Common myeloid progenitor, CD34-positive (primary cell): ENCODE measurements around the gene GOLGA2.

Experiments used
- CTCF ChIA-PET: fragments of 350-600 bp; sonication (Branson Sonifier 250); formaldehyde crosslinking; loops from one replicate; lab custom pipeline; 2021; ENCODE audit warnings: antibody characterized with exemption; lab: Charles Lee
- POLR2A ChIA-PET: fragments of 350-600 bp; sonication (Branson Sonifier 250); formaldehyde crosslinking; loops from one replicate; lab custom pipeline; 2021; ENCODE audit warnings: antibody characterized with exemption; lab: Charles Lee
- DNase-seq, 3 donors: peaks; one replicate each; pipeline versions ENCODE4 v3.0.0 to v3.0.0-alpha.2; 2013
- H3K27ac ChIP-seq, 2 experiments: 1 replicate in 1 of 2; 2 replicates in 1 of 2; pipeline ENCODE4 v1.7.0; 2013; ENCODE audit warnings: inconsistent platforms in 2 of 2, low read length in 2 of 2, mild to moderate bottlenecking in 2 of 2, low read depth in 1 of 2, moderate library complexity in 1 of 2; ENCODE audit not compliant: severe bottlenecking in 2 of 2, insufficient read depth in 1 of 2, poor library complexity in 1 of 2
- H3K27me3 ChIP-seq, 5 experiments: replicated peaks in 2 of 5; 1 replicate in 3 of 5; 2 replicates in 2 of 5; pipeline versions ENCODE4 v1.6.1 to v1.7.0; 2013; ENCODE audit warnings: low read length in 4 of 5, mild to moderate bottlenecking in 2 of 5, moderate library complexity in 2 of 5, inconsistent platforms in 1 of 5; ENCODE audit not compliant: insufficient read depth in 5 of 5, control insufficient read depth in 4 of 5
- H3K36me3 ChIP-seq, 4 experiments: 1 replicate in 2 of 4; 2 replicates in 2 of 4; pipeline versions ENCODE4 v1.6.1 to v1.7.0; 2013; ENCODE audit warnings: low read length in 3 of 4, control low read depth in 1 of 4, mild to moderate bottlenecking in 1 of 4; ENCODE audit not compliant: control insufficient read depth in 4 of 4, insufficient read depth in 4 of 4
- H3K4me1 ChIP-seq, 4 experiments: 1 replicate in 3 of 4; 2 replicates in 1 of 4; pipeline versions ENCODE4 v1.6.1 to v1.7.1; 2013; ENCODE audit warnings: low read length in 3 of 4, mild to moderate bottlenecking in 3 of 4, control low read depth in 1 of 4, inconsistent platforms in 1 of 4, moderate library complexity in 1 of 4; ENCODE audit not compliant: control insufficient read depth in 4 of 4, insufficient read depth in 4 of 4; ENCODE audit errors: control extremely low read depth in 1 of 4
- H3K4me3 ChIP-seq, 7 experiments: 1 replicate in 4 of 7; 2 replicates in 3 of 7; pipeline versions ENCODE4 v1.5.1 to v1.7.0; 2013; ENCODE audit warnings: mild to moderate bottlenecking in 7 of 7, low read length in 6 of 7, moderate library complexity in 6 of 7, inconsistent platforms in 2 of 7, low read depth in 2 of 7, control low read depth in 1 of 7; ENCODE audit not compliant: insufficient read depth in 4 of 7, control insufficient read depth in 1 of 7; ENCODE audit errors: extremely low read depth in 1 of 7
- H3K9me3 ChIP-seq, 5 experiments: 1 replicate in 4 of 5; 2 replicates in 1 of 5; pipeline versions ENCODE4 v1.6.1 to v1.7.1; 2013; ENCODE audit warnings: low read length in 4 of 5, mild to moderate bottlenecking in 2 of 5, inconsistent platforms in 1 of 5, low read depth in 1 of 5, moderate library complexity in 1 of 5; ENCODE audit not compliant: control insufficient read depth in 4 of 5, insufficient read depth in 2 of 5; ENCODE audit errors: control extremely low read depth in 1 of 5
- WGBS: methylation state at CpG from one replicate; pipeline ENCODE4 v1.1.5; 2013; ENCODE audit not compliant: insufficient coverage; 5-methylcytosine and 5-hydroxymethylcytosine counted together

GOLGA2 gene

GRCh38 chr9:128211186-128211980 is 64.4 kb downstream of the GOLGA2 start:
- Histone ChIP-seq H3K4me1 (no peaks in the 10 kb centered on the region), H3K9me3 (no peaks in the 10 kb centered on the region), H3K4me3 (no peak overlapping the region), H3K27me3 (no peaks in the 10 kb centered on the region), H3K36me3 (no peaks in the 10 kb centered on the region), H3K27ac (no peak overlapping the region)
- CTCF ChIA-PET = interaction anchor here (1.1 to 1.2 kb wide), 2 partner anchors 14 to 44 kb away, joined by 3 read pairs; no protein-coding TSS in a partner anchor
- POLR2A ChIA-PET = no interaction called here
- no peak for DNase-seq
- 80% methylated on average over 8 of the region's 12 CpGs for WGBS

- H3K36me3 ChIP-seq = no peaks in the 10 kb centered on the region
- H3K27ac ChIP-seq = no peak overlapping the region
- H3K9me3 ChIP-seq = no peaks in the 10 kb centered on the region
- POLR2A ChIA-PET = no interaction called here
- H3K27me3 ChIP-seq = no peaks in the 10 kb centered on the region
- 84% methylated on average over 8 of the region's 15 CpGs for WGBS
- no peak for DNase-seq
- H3K4me1 ChIP-seq = peaks cover 0 to 8% (median 6%) of the 10 kb centered on the region in 4 experiments
- no peak overlapping the region for H3K4me3 ChIP-seq
- CTCF ChIA-PET = interaction anchor here (1.0 to 1.5 kb wide), 3 partner anchors 14 to 82 kb away, joined by 3 to 4 read pairs (median 3); partner anchors contain the start of gene CIZ1
Measured at GRCh38 chr9:128208946-128209669, 66.7 kb downstream of the GOLGA2 start.

GRCh38 chr9:128208386-128208785 is 67.4 kb downstream of the GOLGA2 start:
- H3K4me3 ChIP-seq = no peak overlapping the region
- no peaks in the 10 kb centered on the region for H3K9me3 ChIP-seq
- POLR2A ChIA-PET = no interaction called here
- H3K36me3 ChIP-seq = no peaks in the 10 kb centered on the region
- WGBS = 100% methylated on average over 7 of the region's 7 CpGs
- H3K4me1 ChIP-seq = peaks cover 0 to 15% (median 12%) of the 10 kb centered on the region in 4 experiments
- CTCF ChIA-PET = interaction anchor here (1.0 to 1.7 kb wide), 3 partner anchors 13 to 82 kb away, joined by 3 to 4 read pairs (median 4); partner anchors contain the start of gene CIZ1
- H3K27me3 ChIP-seq = no peaks in the 10 kb centered on the region
- H3K27ac ChIP-seq = no peak overlapping the region
- DNase-seq = no peak

GRCh38 chr9:128206916-128207910 is 68.6 kb downstream of the GOLGA2 start:
- no peaks in the 10 kb centered on the region for H3K9me3 ChIP-seq
- peaks cover 0 to 22% (median 14%) of the 10 kb centered on the region in 4 experiments for H3K4me1 ChIP-seq
- H3K27me3 ChIP-seq = no peaks in the 10 kb centered on the region
- H3K4me3 ChIP-seq = no peak overlapping the region
- H3K36me3 ChIP-seq = no peaks in the 10 kb centered on the region
- ChIA-PET CTCF (interaction anchor here (0.9 to 1.8 kb wide), 4 partner anchors 9 to 43 kb away, joined by 3 to 7 read pairs (median 4); no protein-coding TSS in a partner anchor), POLR2A (no interaction called here)
- H3K27ac ChIP-seq = no peak overlapping the region
- DNase-seq = no peak
- 93% methylated on average over 6 of the region's 15 CpGs for WGBS

GRCh38 chr9:128206484-128206883 is 69.3 kb downstream of the GOLGA2 start:
- Histone ChIP-seq H3K9me3 (no peaks in the 10 kb centered on the region), H3K27me3 (no peaks in the 10 kb centered on the region), H3K4me3 (no peak overlapping the region), H3K27ac (no peak overlapping the region), H3K36me3 (no peaks in the 10 kb centered on the region), H3K4me1 (peaks cover 0 to 26% (median 14%) of the 10 kb centered on the region in 4 experiments)
- CTCF ChIA-PET = interaction anchor here (0.9 to 1.8 kb wide), 4 partner anchors 9 to 44 kb away, joined by 3 to 7 read pairs (median 4); no protein-coding TSS in a partner anchor
- POLR2A ChIA-PET = no interaction called here
- WGBS = 86% methylated on average over 1 of the region's 3 CpGs
- no peak for DNase-seq
